ENCODE results near the gene METTL17. TPM values are rescaled to one million over a fixed set of nuclear protein-coding genes. Genes with fewer than 3 reads are reported as not detected.

METTL17 gene
- polyA plus RNA-seq, 1 donor (not counting 4 experiments of a cell fraction or from before 2014, with no cell fraction given) = 61.9 TPM

DNA sequence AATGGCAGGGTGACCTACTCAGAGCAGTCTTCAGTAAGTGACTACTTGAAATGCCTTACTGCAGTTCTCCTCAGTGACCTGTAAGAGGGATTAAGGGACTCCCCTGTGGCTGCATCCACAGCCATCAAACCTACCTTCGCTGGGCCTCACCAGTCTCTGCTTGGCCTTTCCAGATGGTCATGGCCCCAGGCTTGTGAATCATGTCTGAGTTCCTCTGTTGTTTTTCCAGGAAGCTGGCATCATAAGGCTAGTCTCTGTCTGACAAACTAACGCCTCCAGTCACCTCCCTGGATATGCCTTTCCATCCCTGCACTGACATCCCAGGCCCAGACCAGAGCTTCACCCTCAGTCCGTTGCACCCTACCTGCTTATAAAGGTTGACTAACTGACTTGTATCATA, 20.4 kb upstream of the METTL17 start:
- Histone ChIP-seq H3K79me2 (ENCODE audit: control insufficient read depth, insufficient read depth, low read length) (no peaks in the 10 kb centered on the region), H3K27me3 (ENCODE audit: control insufficient read depth, extremely low read depth, insufficient read depth, low read length) (peaks cover 3% of the 10 kb centered on the region), H3K9me1 (ENCODE audit: control insufficient read depth, extremely low read depth, insufficient read depth, low read length) (no peaks in the 10 kb centered on the region), H3K4me1 (ENCODE audit: control insufficient read depth, extremely low read depth, insufficient read depth, low read length) (peaks cover 16% of the 10 kb centered on the region), H3K9ac (ENCODE audit: control insufficient read depth, extremely low read depth, insufficient read depth, low read length) (no peak overlapping the region), H2AFZ (ENCODE audit: control insufficient read depth, low read length) (no peak overlapping the region), H3K36me3 (ENCODE audit: control insufficient read depth in 2 of 2, extremely low read depth in 1 of 2, insufficient read depth in 2 of 2, low read length in 2 of 2) (no peaks in the 10 kb centered on the region), H3K4me3 (ENCODE audit: control insufficient read depth in 2 of 3, extremely low read depth in 1 of 3, insufficient read depth in 2 of 3, low read depth in 1 of 3, low read length in 3 of 3) (no peak overlapping the region), H3K4me2 (ENCODE audit: control insufficient read depth, extremely low read depth, insufficient read depth, low read depth, low read length) (no peak overlapping the region), H3K9me3 (ENCODE audit: control insufficient read depth, low read depth, low read length) (no peaks in the 10 kb centered on the region), H4K20me1 (ENCODE audit: control insufficient read depth, extremely low read depth, insufficient read depth, low read length) (no peaks in the 10 kb centered on the region), H3K27ac (ENCODE audit: control insufficient read depth, insufficient read depth, low read length) (no peak overlapping the region)
- no peak for TF ChIP-seq EZH2 (IDR thresholded peaks at IDR 0.05; ENCODE audit: low read length)
- TF ChIP-seq, protein P1, sequence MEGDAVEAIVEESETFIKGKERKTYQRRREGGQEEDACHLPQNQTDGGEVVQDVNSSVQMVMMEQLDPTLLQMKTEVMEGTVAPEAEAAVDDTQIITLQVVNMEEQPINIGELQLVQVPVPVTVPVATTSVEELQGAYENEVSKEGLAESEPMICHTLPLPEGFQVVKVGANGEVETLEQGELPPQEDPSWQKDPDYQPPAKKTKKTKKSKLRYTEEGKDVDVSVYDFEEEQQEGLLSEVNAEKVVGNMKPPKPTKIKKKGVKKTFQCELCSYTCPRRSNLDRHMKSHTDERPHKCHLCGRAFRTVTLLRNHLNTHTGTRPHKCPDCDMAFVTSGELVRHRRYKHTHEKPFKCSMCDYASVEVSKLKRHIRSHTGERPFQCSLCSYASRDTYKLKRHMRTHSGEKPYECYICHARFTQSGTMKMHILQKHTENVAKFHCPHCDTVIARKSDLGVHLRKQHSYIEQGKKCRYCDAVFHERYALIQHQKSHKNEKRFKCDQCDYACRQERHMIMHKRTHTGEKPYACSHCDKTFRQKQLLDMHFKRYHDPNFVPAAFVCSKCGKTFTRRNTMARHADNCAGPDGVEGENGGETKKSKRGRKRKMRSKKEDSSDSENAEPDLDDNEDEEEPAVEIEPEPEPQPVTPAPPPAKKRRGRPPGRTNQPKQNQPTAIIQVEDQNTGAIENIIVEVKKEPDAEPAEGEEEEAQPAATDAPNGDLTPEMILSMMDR (optimal IDR thresholded peaks at IDR 0.05 in 1 of 3, IDR thresholded peaks at IDR 0.05 in 1 of 3, conservative IDR thresholded peaks at IDR 0.05 in 1 of 3; ENCODE audit: extremely low read depth in 1 of 3, insufficient read depth in 2 of 3, low read length in 3 of 3) = no peak
- FAIRE-seq (peak; percentile 23), DNase-seq (ENCODE audit: low read depth, low spot score) (peak; percentile 66)
- dilution Hi-C loops (cut with MboI; ENCODE audit: extremely low pct_ligation_motif_present, low sequenced_read_pairs) = no loop called here

DNA sequence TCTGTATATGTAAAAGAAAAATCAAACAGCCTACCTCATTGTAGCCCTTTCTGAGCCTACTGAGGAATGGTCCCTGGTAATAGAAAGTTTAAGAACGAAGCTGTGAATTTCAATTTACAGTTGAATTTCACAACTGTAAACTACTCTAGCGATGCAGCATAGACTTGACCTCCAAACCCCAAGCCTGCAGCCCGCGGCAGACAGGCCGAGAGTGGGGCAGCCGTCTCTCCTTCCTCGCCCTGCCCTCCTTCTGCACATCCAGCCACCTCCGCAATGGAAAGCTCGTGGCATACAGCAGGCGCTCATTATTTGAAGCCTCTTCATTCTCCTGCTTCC, 19.2 kb upstream of the METTL17 start:
- Histone ChIP-seq H3K9me1 (ENCODE audit: control insufficient read depth, extremely low read depth, insufficient read depth, low read length) (no peaks in the 10 kb centered on the region), H3K27me3 (ENCODE audit: control insufficient read depth, extremely low read depth, insufficient read depth, low read length) (peaks cover 3% of the 10 kb centered on the region), H3K9ac (ENCODE audit: control insufficient read depth, extremely low read depth, insufficient read depth, low read length) (peak overlapping the region; percentile 75), H3K36me3 (ENCODE audit: control insufficient read depth in 2 of 2, extremely low read depth in 1 of 2, insufficient read depth in 2 of 2, low read length in 2 of 2) (no peaks in the 10 kb centered on the region), H2AFZ (ENCODE audit: control insufficient read depth, low read length) (peak overlapping the region; percentile 98), H3K27ac (ENCODE audit: control insufficient read depth, insufficient read depth, low read length) (no peak overlapping the region), H3K79me2 (ENCODE audit: control insufficient read depth, insufficient read depth, low read length) (no peaks in the 10 kb centered on the region), H3K9me3 (ENCODE audit: control insufficient read depth, low read depth, low read length) (no peaks in the 10 kb centered on the region), H3K4me1 (ENCODE audit: control insufficient read depth, extremely low read depth, insufficient read depth, low read length) (peaks cover 18% of the 10 kb centered on the region), H3K4me3 (ENCODE audit: control insufficient read depth in 2 of 3, extremely low read depth in 1 of 3, insufficient read depth in 2 of 3, low read depth in 1 of 3, low read length in 3 of 3) (peak overlapping the region; percentile 48 to 80 (median 74)), H3K4me2 (ENCODE audit: control insufficient read depth, extremely low read depth, insufficient read depth, low read depth, low read length) (peak overlapping the region; percentile 94), H4K20me1 (ENCODE audit: control insufficient read depth, extremely low read depth, insufficient read depth, low read length) (no peaks in the 10 kb centered on the region)
- DNase-seq (ENCODE audit: low read depth, low spot score) (no peak), FAIRE-seq (no peak)
- dilution Hi-C loops (cut with MboI; ENCODE audit: extremely low pct_ligation_motif_present, low sequenced_read_pairs) = no loop called here
- TF ChIP-seq EZH2 (IDR thresholded peaks at IDR 0.05; ENCODE audit: low read length) = no peak
- TF ChIP-seq, protein P1 (optimal IDR thresholded peaks at IDR 0.05 in 1 of 3, IDR thresholded peaks at IDR 0.05 in 1 of 3, conservative IDR thresholded peaks at IDR 0.05 in 1 of 3; ENCODE audit: extremely low read depth in 1 of 3, insufficient read depth in 2 of 3, low read length in 3 of 3) = no peak

All from keratinocyte (primary cell).